GM12874 (cell line): ENCODE measurements around the gene NTN4.

Experiments
- CTCF ChIP-seq: IDR thresholded peaks from 2 replicates; pipeline ENCODE4 v1.5.1; 2011; ENCODE audit warnings: low read depth, mild to moderate bottlenecking, control low read depth, low read length, moderate library complexity; ENCODE audit not compliant: insufficient read depth

The NTN4 gene

GRCh38 chr12:95671265-95671664, 119.3 kb downstream of the NTN4 start:
- TF ChIP-seq CTCF = no peak

- no peak for TF ChIP-seq CTCF
These were observed 127.0 kb downstream of the NTN4 start for GRCh38 chr12:95663525-95663924.

GRCh38 chr12:95661360-95661759, 129.2 kb downstream of the NTN4 start:
- no peak for TF ChIP-seq CTCF

GRCh38 chr12:95658386-95658785, 132.2 kb downstream of the NTN4 start:
- no peak for TF ChIP-seq CTCF

- TF ChIP-seq CTCF = no peak
These were observed 136.6 kb downstream of the NTN4 start for GRCh38 chr12:95653771-95654546.

GRCh38 chr12:95651681-95652080, 138.9 kb downstream of the NTN4 start:
- no peak for TF ChIP-seq CTCF

GRCh38 chr12:95648990-95649791, 141.4 kb downstream of the NTN4 start:
- no peak for TF ChIP-seq CTCF
